ENCODE measurements around the gene HHAT.

The HHAT gene

GRCh38 chr1:210358626-210359025 lies 29.9 kb downstream of the HHAT start:
- no peak for DNase-seq

- no peak for DNase-seq
These were observed 30.6 kb downstream of the HHAT start for GRCh38 chr1:210359255-210359654.

GRCh38 chr1:210360852-210361477 lies 32.3 kb downstream of the HHAT start:
- peak in 7 of 51 donors; percentile 3 to 71 (median 14) for DNase-seq

GRCh38 chr1:210361665-210362064 lies 33.0 kb downstream of the HHAT start:
- DNase-seq: no peak

GRCh38 chr1:210362526-210362925 lies 33.8 kb downstream of the HHAT start:
- DNase-seq: peak in 1 of 51 donors; percentile 9

- peak in 3 of 51 donors; percentile 3 to 40 (median 15) for DNase-seq
These were observed 34.4 kb downstream of the HHAT start for GRCh38 chr1:210363119-210363518.

- DNase-seq: peak in 37 of 51 donors; percentile 9 to 79 (median 47)
These were observed 35.8 kb downstream of the HHAT start for GRCh38 chr1:210364479-210364878.

GRCh38 chr1:210366767-210367166 lies 38.1 kb downstream of the HHAT start:
- no peak for DNase-seq

GRCh38 chr1:210367566-210367965 lies 38.9 kb downstream of the HHAT start:
- DNase-seq: peak in 1 of 51 donors; percentile 7

GRCh38 chr1:210369425-210369824 lies 40.7 kb downstream of the HHAT start:
- DNase-seq: no peak

GRCh38 chr1:210371916-210372315 lies 43.2 kb downstream of the HHAT start:
- DNase-seq: no peak

GRCh38 chr1:210372491-210372890 lies 43.8 kb downstream of the HHAT start:
- no peak for DNase-seq

GRCh38 chr1:210372931-210373627 lies 44.4 kb downstream of the HHAT start:
- DNase-seq: no peak

GRCh38 chr1:210373628-210373877 lies 44.9 kb downstream of the HHAT start:
- DNase-seq: peak in 1 of 51 donors; percentile 47

- peak in 5 of 51 donors; percentile 4 to 56 (median 18) for DNase-seq
These were observed 45.3 kb downstream of the HHAT start for GRCh38 chr1:210373878-210374599.

- no peak for DNase-seq
These were observed 45.9 kb downstream of the HHAT start for GRCh38 chr1:210374600-210374953.

GRCh38 chr1:210376836-210377372 lies 48.2 kb downstream of the HHAT start:
- DNase-seq: no peak

GRCh38 chr1:210377731-210378333 lies 49.1 kb downstream of the HHAT start:
- DNase-seq: no peak

GRCh38 chr1:210378736-210379135 lies 50.0 kb downstream of the HHAT start:
- no peak for DNase-seq

GRCh38 chr1:210381934-210382333 lies 53.2 kb downstream of the HHAT start:
- no peak for DNase-seq

GRCh38 chr1:210384625-210385024 lies 55.9 kb downstream of the HHAT start:
- no peak for DNase-seq

GRCh38 chr1:210385228-210385627 lies 56.5 kb downstream of the HHAT start:
- DNase-seq: no peak

Measured in hypothalamus (tissue), 51 donors.